Fibroblast of skin of back (primary cell): ENCODE measurements around the gene ERVK3-1.

ENCODE experiments used
- DNase-seq: peaks from one replicate; pipeline ENCODE4 v3.0.0-alpha.2; 2013

ERVK3-1 gene

GRCh38 chr19:58364146-58364545 is 59.0 kb downstream of the ERVK3-1 start:
- DNase-seq, result no peak
